Epithelial cell of proximal tubule (primary cell): ENCODE data around the gene COL25A1. TPM values are rescaled to one million over a fixed set of nuclear protein-coding genes. Genes with fewer than 3 reads are reported as not detected.

Experiments
- DNase-seq: peaks from one replicate; pipeline ENCODE4 v3.0.0-alpha.2; 2011; ENCODE audit warnings: low read depth
- H3K4me3 ChIP-seq: 2 replicates; pipeline ENCODE4 v1.5.1; 2011; ENCODE audit warnings: low read depth, mild to moderate bottlenecking, low read length
- total RNA-seq: library from RNA; depleted of rRNA; stranded (reverse); fragments of >200 nt; gene quantifications from 2 replicates; pipeline ENCODE4 v1.2.3, GENCODE V29; 2015
- TF ChIP-seq, protein P1 (sequence below): conservative IDR thresholded peaks from 2 replicates; pipeline ENCODE4 v1.5.1; 2012; ENCODE audit warnings: low read depth, mild to moderate bottlenecking, low read length

The COL25A1 gene
- total RNA-seq, 1 donor from 2014 or later, result 0.46 TPM

DNA sequence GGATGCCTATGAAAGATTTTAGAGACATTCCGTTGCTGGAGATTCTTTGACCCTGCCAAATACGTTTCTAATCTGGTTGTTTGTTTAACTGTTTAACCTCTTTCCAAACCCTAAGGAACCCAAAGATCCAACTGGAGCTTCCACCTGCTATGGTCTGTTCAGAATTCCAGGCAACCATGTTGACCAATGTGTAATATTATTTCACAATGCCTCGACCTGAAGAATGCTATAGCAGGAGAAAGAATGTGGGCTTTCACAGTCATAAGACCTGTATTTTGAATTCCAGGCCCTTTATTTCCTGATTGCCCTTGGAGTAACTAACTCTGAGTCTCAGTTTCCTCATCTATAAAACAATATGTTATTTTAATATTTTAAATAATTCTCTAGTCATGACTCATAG lies 90.8 kb downstream of the COL25A1 start:
- DNase-seq, result no peak
- TF ChIP-seq, protein P1, sequence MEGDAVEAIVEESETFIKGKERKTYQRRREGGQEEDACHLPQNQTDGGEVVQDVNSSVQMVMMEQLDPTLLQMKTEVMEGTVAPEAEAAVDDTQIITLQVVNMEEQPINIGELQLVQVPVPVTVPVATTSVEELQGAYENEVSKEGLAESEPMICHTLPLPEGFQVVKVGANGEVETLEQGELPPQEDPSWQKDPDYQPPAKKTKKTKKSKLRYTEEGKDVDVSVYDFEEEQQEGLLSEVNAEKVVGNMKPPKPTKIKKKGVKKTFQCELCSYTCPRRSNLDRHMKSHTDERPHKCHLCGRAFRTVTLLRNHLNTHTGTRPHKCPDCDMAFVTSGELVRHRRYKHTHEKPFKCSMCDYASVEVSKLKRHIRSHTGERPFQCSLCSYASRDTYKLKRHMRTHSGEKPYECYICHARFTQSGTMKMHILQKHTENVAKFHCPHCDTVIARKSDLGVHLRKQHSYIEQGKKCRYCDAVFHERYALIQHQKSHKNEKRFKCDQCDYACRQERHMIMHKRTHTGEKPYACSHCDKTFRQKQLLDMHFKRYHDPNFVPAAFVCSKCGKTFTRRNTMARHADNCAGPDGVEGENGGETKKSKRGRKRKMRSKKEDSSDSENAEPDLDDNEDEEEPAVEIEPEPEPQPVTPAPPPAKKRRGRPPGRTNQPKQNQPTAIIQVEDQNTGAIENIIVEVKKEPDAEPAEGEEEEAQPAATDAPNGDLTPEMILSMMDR, result no peak
- no peak overlapping the region for H3K4me3 ChIP-seq

DNA sequence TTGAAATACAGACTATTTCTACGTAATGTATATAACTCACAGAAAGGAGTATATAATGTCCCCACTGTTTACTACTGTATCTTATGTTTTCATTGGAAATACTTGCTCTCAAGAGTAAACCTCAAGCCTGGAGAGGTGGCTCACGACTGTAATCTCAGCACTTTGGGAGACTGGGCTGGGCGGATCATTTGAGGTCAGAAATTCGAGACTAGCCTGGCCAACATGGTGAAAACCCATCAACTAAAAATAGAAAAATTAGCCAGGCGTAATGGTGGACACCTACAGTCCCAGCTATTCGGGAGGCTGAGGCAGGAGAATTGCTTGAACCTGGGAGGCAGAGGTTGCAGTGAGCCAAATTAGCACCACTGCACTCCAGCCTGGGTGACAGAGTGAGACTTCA lies 92.8 kb downstream of the COL25A1 start:
- H3K4me3 ChIP-seq, result no peak overlapping the region
- DNase-seq, result no peak
- TF ChIP-seq, protein P1, result no peak

DNA sequence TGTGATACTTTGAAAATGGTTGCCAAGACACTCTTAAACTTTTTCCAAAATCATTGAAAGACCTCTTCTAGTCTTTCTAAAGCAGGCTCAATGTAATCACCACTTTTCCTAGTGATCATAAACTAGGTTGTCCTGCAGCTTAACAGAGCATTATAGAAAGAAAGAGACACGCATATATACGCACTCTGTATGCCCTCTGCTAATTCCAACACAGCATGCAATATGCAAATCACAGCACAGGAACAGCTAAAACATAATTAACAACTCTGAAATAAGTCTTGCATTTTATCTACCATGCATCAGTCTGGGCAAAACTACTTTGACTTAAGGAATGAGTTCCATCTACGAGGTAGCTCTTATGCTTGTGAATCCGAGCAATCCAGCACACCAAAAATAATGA lies 94.6 kb downstream of the COL25A1 start:
- no peak for DNase-seq
- H3K4me3 ChIP-seq, result no peak overlapping the region
- TF ChIP-seq, protein P1, result no peak

DNA sequence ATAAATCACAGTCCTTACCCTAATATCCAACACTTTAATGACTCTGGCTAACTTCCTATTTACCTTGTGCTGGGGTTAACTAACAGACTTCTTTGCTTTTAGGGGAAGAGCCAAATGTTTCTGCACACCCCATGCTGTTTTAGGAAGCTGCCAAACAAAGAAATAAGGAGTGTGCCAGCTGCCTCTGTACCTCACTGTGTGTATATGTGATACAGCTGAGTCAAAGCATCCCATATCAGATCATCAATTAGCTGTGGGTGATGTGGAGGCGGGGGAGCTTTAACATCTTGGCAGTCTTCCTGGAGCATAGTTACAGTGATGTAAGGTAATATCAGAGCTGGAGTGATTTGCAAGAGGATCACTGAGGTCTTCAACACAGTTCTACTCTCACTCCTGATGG lies 95.4 kb downstream of the COL25A1 start:
- no peak for DNase-seq
- TF ChIP-seq, protein P1, result no peak
- H3K4me3 ChIP-seq, result no peak overlapping the region

DNA sequence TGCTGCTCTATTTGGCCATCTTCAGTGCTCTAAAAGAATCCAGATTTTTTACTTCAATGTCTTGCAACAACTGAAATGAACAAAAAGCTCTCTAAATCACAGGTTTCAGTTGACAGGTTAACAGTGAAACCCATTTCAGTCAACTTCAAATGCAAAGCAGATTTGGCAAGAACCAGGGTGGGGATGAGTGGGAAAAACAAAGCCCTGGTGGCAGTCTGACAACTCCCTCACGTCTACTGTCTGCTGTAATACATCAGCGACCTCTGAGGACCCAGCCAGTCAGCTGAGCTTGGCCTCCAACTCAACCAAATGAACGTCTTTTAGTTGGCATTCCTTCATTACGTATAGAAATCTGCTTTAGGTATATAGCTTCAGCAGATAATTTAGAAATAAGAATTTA lies 95.8 kb downstream of the COL25A1 start:
- TF ChIP-seq, protein P1, result no peak
- no peak for DNase-seq
- H3K4me3 ChIP-seq, result no peak overlapping the region

DNA sequence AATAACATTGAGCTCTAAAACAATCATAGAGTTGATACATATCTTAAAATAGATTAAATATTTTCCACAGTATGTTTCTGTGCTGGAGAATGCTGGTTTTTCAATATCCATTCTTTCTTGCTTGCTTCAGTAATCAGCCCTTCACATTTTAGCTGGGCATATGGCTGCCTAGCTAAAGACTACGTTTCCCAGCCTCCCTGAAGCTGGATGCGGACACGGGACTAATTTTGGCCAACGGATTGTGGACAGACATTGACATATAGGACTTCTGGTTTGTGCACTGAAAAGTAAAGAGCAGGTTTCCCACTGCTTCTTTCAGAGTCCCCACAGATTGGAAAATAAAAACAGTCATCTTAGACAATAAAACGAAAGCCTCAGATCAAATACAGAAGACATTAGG lies 97.3 kb downstream of the COL25A1 start:
- TF ChIP-seq, protein P1, result no peak
- no peak for DNase-seq
- H3K4me3 ChIP-seq, result no peak overlapping the region

DNA sequence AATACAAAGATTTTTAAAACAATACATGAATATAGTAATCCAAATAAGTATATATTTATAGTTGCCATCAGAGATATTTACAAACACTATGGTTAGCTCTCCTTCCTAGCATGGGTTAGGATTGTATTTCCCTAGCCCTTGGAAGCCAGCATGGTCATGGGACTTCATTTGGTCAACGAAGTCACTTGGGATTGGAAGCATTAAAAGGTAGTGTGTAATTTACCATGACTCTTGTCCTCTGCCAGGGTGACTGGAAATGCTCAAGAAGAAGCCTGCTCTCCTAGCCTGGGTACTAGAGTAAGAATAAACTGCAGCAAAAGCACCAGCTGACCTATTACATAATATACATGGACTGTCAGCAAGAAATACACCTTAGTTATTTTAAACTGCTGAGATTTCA lies 102.9 kb downstream of the COL25A1 start:
- DNase-seq, result no peak
- TF ChIP-seq, protein P1, result no peak
- H3K4me3 ChIP-seq, result no peak overlapping the region
